Esophagus (tissue), 2 donors: ENCODE results near the gene ADRA2B. TPM values are rescaled to one million over a fixed set of nuclear protein-coding genes. Genes with fewer than 3 reads are reported as not detected.

Experiments used
- H3K27ac ChIP-seq, 2 donors: one replicate each; pipeline ENCODE4 v1.5.1; 2013; ENCODE audit warnings: low read depth in 2 of 2, mild to moderate bottlenecking in 2 of 2, inconsistent platforms in 1 of 2, low read length in 1 of 2, moderate library complexity in 1 of 2
- H3K27me3 ChIP-seq, 2 donors: one replicate each; pipeline ENCODE4 v1.6.1; 2013; ENCODE audit warnings: low read length in 2 of 2, control low read depth in 1 of 2, mild to moderate bottlenecking in 1 of 2; ENCODE audit not compliant: insufficient read depth in 2 of 2, control insufficient read depth in 1 of 2
- H3K36me3 ChIP-seq, 2 donors: one replicate each; pipeline ENCODE4 v1.6.1; 2013; ENCODE audit warnings: low read length in 1 of 2; ENCODE audit not compliant: control insufficient read depth in 2 of 2, insufficient read depth in 2 of 2
- H3K4me1 ChIP-seq, 2 donors: one replicate each; pipeline ENCODE4 v1.6.1; 2013; ENCODE audit warnings: low read length in 1 of 2; ENCODE audit not compliant: control insufficient read depth in 2 of 2, insufficient read depth in 2 of 2
- H3K4me3 ChIP-seq, 2 donors: one replicate each; pipeline ENCODE4 v1.5.1; 2013; ENCODE audit warnings: low read length in 2 of 2, mild to moderate bottlenecking in 2 of 2, low read depth in 1 of 2, moderate library complexity in 1 of 2
- H3K9me3 ChIP-seq, 2 donors: one replicate each; pipeline ENCODE4 v1.6.1; 2013; ENCODE audit warnings: mild to moderate bottlenecking in 2 of 2, low read depth in 1 of 2, low read length in 1 of 2, moderate library complexity in 1 of 2; ENCODE audit not compliant: control insufficient read depth in 2 of 2, insufficient read depth in 1 of 2
- WGBS, 2 donors: extraction: QIAGEN DNeasy Blood & Tissue Kit; methylation state at CpG; one replicate each; pipeline ENCODE4 v1.1.7; 2013; 5-methylcytosine and 5-hydroxymethylcytosine counted together
- polyA plus RNA-seq, 2 donors: library from polyadenylated mRNA; stranded (reverse); fragments of 200-250 nt; gene quantifications; one replicate each; pipeline ENCODE4 v1.2.3, GENCODE V29; 2013
- donor health status: healthy with polysubstance abuse.
- donor health status: Bipolar disorder and iron deficiency.

ADRA2B gene
- polyA plus RNA-seq, 2 donors: 0.27 to 0.98 TPM

- H3K27ac ChIP-seq: no peak overlapping the region
- H3K27me3 ChIP-seq: no peaks in the 10 kb centered on the region
- no peaks in the 10 kb centered on the region for H3K36me3 ChIP-seq
- H3K4me1 ChIP-seq: peaks cover 2 to 3% of the 10 kb centered on the region in 2 donors
- 96% methylated on average over 8 of the region's 8 CpGs for WGBS, 2 donors
- H3K4me3 ChIP-seq: no peak overlapping the region
- peaks cover 12% of the 10 kb centered on the region in 2 donors for H3K9me3 ChIP-seq
Measured at GRCh38 chr2:96105994-96106715, 10.2 kb downstream of the ADRA2B start.

GRCh38 chr2:96105152-96105915 is 11.0 kb downstream of the ADRA2B start:
- Histone ChIP-seq H3K27me3 (no peaks in the 10 kb centered on the region), H3K4me1 (peaks cover 2 to 3% of the 10 kb centered on the region in 2 donors), H3K4me3 (no peak overlapping the region), H3K27ac (no peak overlapping the region), H3K9me3 (peaks cover 12% of the 10 kb centered on the region in 2 donors), H3K36me3 (no peaks in the 10 kb centered on the region)
- 87 to 93% methylated on average over 3 of the region's 3 CpGs for WGBS, 2 donors

- Histone ChIP-seq H3K27ac (no peak overlapping the region), H3K9me3 (peaks cover 12% of the 10 kb centered on the region in 2 donors), H3K36me3 (no peaks in the 10 kb centered on the region), H3K4me3 (no peak overlapping the region), H3K4me1 (peaks cover 2 to 3% of the 10 kb centered on the region in 2 donors), H3K27me3 (no peaks in the 10 kb centered on the region)
- 86 to 93% methylated on average over 6 of the region's 6 CpGs for WGBS, 2 donors
Measured at GRCh38 chr2:96104487-96104861, 11.9 kb downstream of the ADRA2B start.

GRCh38 chr2:96103761-96104486 is 12.4 kb downstream of the ADRA2B start:
- 47 to 55% methylated on average over 5 to 6 of the region's 6 CpGs for WGBS, 2 donors
- H3K4me1 ChIP-seq: peaks cover 2 to 3% of the 10 kb centered on the region in 2 donors
- no peak overlapping the region for H3K27ac ChIP-seq
- no peaks in the 10 kb centered on the region for H3K36me3 ChIP-seq
- H3K4me3 ChIP-seq: no peak overlapping the region
- peaks cover 12% of the 10 kb centered on the region in 2 donors for H3K9me3 ChIP-seq
- H3K27me3 ChIP-seq: no peaks in the 10 kb centered on the region

- Histone ChIP-seq H3K36me3 (no peaks in the 10 kb centered on the region), H3K9me3 (peaks cover 12% of the 10 kb centered on the region in 2 donors), H3K4me1 (peaks cover 0 to 3% of the 10 kb centered on the region in 2 donors), H3K4me3 (no peak overlapping the region), H3K27ac (no peak overlapping the region), H3K27me3 (no peaks in the 10 kb centered on the region)
- WGBS, 2 donors: 76 to 85% methylated on average over 8 of the region's 8 CpGs
Measured at GRCh38 chr2:96103187-96103601, 13.2 kb downstream of the ADRA2B start.

GRCh38 chr2:96102596-96103186 is 13.7 kb downstream of the ADRA2B start:
- no peaks in the 10 kb centered on the region for H3K36me3 ChIP-seq
- WGBS, 2 donors: 95% methylated on average over 15 of the region's 15 CpGs
- peaks cover 0 to 4% of the 10 kb centered on the region in 2 donors for H3K4me1 ChIP-seq

GRCh38 chr2:96100893-96101304 is 15.5 kb downstream of the ADRA2B start:
- H3K9me3 ChIP-seq: peaks cover 12% of the 10 kb centered on the region in 2 donors
- no peak overlapping the region for H3K27ac ChIP-seq
- 84 to 88% methylated on average over 3 of the region's 3 CpGs for WGBS, 2 donors
- no peak overlapping the region for H3K4me3 ChIP-seq
- H3K27me3 ChIP-seq: no peaks in the 10 kb centered on the region
- no peaks in the 10 kb centered on the region for H3K36me3 ChIP-seq
- H3K4me1 ChIP-seq: peaks cover 0 to 4% of the 10 kb centered on the region in 2 donors

More at GRCh38 chr2:96102596-96103186, 13.7 kb downstream of the ADRA2B start:
- peaks cover 12% of the 10 kb centered on the region in 2 donors for H3K9me3 ChIP-seq
- no peak overlapping the region for H3K27ac ChIP-seq
- H3K4me3 ChIP-seq: no peak overlapping the region
- H3K27me3 ChIP-seq: no peaks in the 10 kb centered on the region

GRCh38 chr2:96099861-96100798 is 16.2 kb downstream of the ADRA2B start:
- Histone ChIP-seq H3K27ac (no peak overlapping the region), H3K27me3 (no peaks in the 10 kb centered on the region), H3K4me1 (peaks cover 0 to 4% of the 10 kb centered on the region in 2 donors), H3K9me3 (peaks cover 4 to 7% of the 10 kb centered on the region in 2 donors), H3K36me3 (no peaks in the 10 kb centered on the region), H3K4me3 (no peak overlapping the region)
- 70 to 75% methylated on average over 12 of the region's 12 CpGs for WGBS, 2 donors
